ENCODE data around the gene PTPRD. TPM values are rescaled to one million over a fixed set of nuclear protein-coding genes. Genes with fewer than 3 reads are reported as not detected.

Gene PTPRD
- total RNA-seq, 1 experiment from 2014 or later: not detected

DNA sequence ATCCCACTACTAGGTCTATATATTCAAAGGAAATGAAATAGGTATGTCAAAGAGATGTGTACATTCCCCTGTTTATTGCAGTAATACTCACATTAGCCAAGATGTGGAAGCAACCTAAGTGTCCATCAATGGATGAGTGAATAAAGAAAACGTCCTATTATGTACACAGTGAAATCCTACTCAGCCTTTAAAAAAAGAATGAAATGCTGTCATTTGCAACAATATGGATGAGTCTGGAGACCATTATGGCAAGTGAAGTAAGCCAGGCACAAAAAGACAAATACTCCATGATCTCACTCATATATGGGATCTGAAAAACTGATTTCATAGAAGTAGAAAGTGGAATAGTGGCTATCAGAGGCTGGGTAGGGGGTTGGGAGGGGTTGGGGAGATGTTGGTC lies 1904.1 kb downstream of the PTPRD start:
- in situ Hi-C loops (cut with HindIII; ENCODE audit: low pct_unique_long_range_greater_than_20kb, low sequenced_read_pairs) (no loop called here), intact Hi-C loops (cut with micrococcal nuclease; ENCODE audit: unreplicated experiment) (no loop called here)
- no peaks in the 10 kb centered on the region for H3K27me3 ChIP-seq (ENCODE audit: control insufficient read depth, insufficient read depth, low read length)
- H3K27ac ChIP-seq (ENCODE audit: low read length): no peak overlapping the region
- H3K4me1 ChIP-seq (ENCODE audit: control insufficient read depth, insufficient read depth, low read length): no peaks in the 10 kb centered on the region
- H3K4me3 ChIP-seq (ENCODE audit: low read depth in 2 of 2, low read length in 2 of 2): no peak overlapping the region
- H3K9me3 ChIP-seq (ENCODE audit: control insufficient read depth, insufficient read depth, low read depth, low read length): no peaks in the 10 kb centered on the region
- no TSS peak for BruUV-seq (replicated peaks)
- DNase-seq (ENCODE audit: low read depth, low spot score) (no peak), ATAC-seq (no peak)
- POLR2A ChIA-PET: no interaction called here
- CTCF ChIA-PET: no interaction called here
- H3K36me3 ChIP-seq (ENCODE audit: control insufficient read depth, insufficient read depth, low read length): no peaks in the 10 kb centered on the region
- TF ChIP-seq, protein P1, sequence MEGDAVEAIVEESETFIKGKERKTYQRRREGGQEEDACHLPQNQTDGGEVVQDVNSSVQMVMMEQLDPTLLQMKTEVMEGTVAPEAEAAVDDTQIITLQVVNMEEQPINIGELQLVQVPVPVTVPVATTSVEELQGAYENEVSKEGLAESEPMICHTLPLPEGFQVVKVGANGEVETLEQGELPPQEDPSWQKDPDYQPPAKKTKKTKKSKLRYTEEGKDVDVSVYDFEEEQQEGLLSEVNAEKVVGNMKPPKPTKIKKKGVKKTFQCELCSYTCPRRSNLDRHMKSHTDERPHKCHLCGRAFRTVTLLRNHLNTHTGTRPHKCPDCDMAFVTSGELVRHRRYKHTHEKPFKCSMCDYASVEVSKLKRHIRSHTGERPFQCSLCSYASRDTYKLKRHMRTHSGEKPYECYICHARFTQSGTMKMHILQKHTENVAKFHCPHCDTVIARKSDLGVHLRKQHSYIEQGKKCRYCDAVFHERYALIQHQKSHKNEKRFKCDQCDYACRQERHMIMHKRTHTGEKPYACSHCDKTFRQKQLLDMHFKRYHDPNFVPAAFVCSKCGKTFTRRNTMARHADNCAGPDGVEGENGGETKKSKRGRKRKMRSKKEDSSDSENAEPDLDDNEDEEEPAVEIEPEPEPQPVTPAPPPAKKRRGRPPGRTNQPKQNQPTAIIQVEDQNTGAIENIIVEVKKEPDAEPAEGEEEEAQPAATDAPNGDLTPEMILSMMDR (IDR thresholded peaks at IDR 0.05): no peak
- TF ChIP-seq SIN3A (IDR thresholded peaks at IDR 0.05; ENCODE audit: borderline replicate concordance, insufficient read depth, low read depth, low read length) (no peak), POLR2AphosphoS5 (IDR thresholded peaks at IDR 0.05; ENCODE audit: low read depth, low read length) (no peak), TCF7L2 (IDR thresholded peaks at IDR 0.05; ENCODE audit: low read depth, low read length) (no peak)
- TF ChIP-seq, protein P2, sequence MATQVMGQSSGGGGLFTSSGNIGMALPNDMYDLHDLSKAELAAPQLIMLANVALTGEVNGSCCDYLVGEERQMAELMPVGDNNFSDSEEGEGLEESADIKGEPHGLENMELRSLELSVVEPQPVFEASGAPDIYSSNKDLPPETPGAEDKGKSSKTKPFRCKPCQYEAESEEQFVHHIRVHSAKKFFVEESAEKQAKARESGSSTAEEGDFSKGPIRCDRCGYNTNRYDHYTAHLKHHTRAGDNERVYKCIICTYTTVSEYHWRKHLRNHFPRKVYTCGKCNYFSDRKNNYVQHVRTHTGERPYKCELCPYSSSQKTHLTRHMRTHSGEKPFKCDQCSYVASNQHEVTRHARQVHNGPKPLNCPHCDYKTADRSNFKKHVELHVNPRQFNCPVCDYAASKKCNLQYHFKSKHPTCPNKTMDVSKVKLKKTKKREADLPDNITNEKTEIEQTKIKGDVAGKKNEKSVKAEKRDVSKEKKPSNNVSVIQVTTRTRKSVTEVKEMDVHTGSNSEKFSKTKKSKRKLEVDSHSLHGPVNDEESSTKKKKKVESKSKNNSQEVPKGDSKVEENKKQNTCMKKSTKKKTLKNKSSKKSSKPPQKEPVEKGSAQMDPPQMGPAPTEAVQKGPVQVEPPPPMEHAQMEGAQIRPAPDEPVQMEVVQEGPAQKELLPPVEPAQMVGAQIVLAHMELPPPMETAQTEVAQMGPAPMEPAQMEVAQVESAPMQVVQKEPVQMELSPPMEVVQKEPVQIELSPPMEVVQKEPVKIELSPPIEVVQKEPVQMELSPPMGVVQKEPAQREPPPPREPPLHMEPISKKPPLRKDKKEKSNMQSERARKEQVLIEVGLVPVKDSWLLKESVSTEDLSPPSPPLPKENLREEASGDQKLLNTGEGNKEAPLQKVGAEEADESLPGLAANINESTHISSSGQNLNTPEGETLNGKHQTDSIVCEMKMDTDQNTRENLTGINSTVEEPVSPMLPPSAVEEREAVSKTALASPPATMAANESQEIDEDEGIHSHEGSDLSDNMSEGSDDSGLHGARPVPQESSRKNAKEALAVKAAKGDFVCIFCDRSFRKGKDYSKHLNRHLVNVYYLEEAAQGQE (IDR thresholded peaks at IDR 0.05; ENCODE audit: insufficient read depth in 1 of 2, low read depth in 2 of 2, low read length in 1 of 2): no peak

DNA sequence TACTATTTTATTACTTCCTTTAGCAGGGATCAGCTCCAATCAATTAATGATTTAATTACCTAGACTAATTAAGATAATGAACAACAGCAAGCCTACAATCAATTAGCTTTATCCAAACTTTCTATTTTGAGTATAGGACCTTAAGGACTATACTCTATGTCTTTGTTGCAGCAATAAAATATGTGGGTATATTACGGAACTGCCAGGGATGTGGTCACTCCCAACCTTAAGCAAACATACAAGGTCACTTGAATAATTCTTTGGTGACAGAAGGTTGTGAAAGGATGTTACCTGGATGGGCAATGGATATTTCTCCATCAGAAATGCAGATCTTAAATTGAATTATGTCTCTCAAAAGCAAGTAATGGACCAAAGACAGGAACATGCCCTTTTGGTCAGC lies 1905.8 kb downstream of the PTPRD start:
- CTCF ChIA-PET: no interaction called here
- no peak for TF ChIP-seq SIN3A (IDR thresholded peaks at IDR 0.05; ENCODE audit: borderline replicate concordance, insufficient read depth, low read depth, low read length)
- no peak for TF ChIP-seq TCF7L2 (IDR thresholded peaks at IDR 0.05; ENCODE audit: low read depth, low read length)
- TF ChIP-seq, protein P1 (IDR thresholded peaks at IDR 0.05): no peak
- TF ChIP-seq POLR2AphosphoS5 (IDR thresholded peaks at IDR 0.05; ENCODE audit: low read depth, low read length): no peak
- TF ChIP-seq, protein P2 (IDR thresholded peaks at IDR 0.05; ENCODE audit: insufficient read depth in 1 of 2, low read depth in 2 of 2, low read length in 1 of 2): no peak
- ATAC-seq (no peak), DNase-seq (ENCODE audit: low read depth, low spot score) (no peak)
- intact Hi-C loops (cut with micrococcal nuclease; ENCODE audit: unreplicated experiment): no loop called here
- Histone ChIP-seq H3K4me3 (ENCODE audit: low read depth in 2 of 2, low read length in 2 of 2) (no peak overlapping the region), H3K4me1 (ENCODE audit: control insufficient read depth, insufficient read depth, low read length) (no peaks in the 10 kb centered on the region), H3K27me3 (ENCODE audit: control insufficient read depth, insufficient read depth, low read length) (no peaks in the 10 kb centered on the region), H3K9me3 (ENCODE audit: control insufficient read depth, insufficient read depth, low read depth, low read length) (no peaks in the 10 kb centered on the region), H3K36me3 (ENCODE audit: control insufficient read depth, insufficient read depth, low read length) (no peaks in the 10 kb centered on the region), H3K27ac (ENCODE audit: low read length) (no peak overlapping the region)
- in situ Hi-C loops (cut with HindIII; ENCODE audit: low pct_unique_long_range_greater_than_20kb, low sequenced_read_pairs): no loop called here
- BruUV-seq (replicated peaks): no TSS peak
- POLR2A ChIA-PET: no interaction called here
